ENCODE measurements around the gene GNAI3.

GNAI3 gene

GRCh38 chr1:109623601-109624161, 75.3 kb downstream of the GNAI3 start:
- no peaks in the 10 kb centered on the region for H3K9me3 ChIP-seq (ENCODE audit: control insufficient read depth, insufficient read depth, low read length)
- H3K36me3 ChIP-seq (ENCODE audit: control insufficient read depth, insufficient read depth, low read length): peaks cover 11% of the 10 kb centered on the region
- peaks cover 2% of the 10 kb centered on the region; the same call in 1 of the 2 replicates for H3K4me1 ChIP-seq (ENCODE audit: control insufficient read depth, insufficient read depth, low read length)
- H3K27me3 ChIP-seq (ENCODE audit: control insufficient read depth, insufficient read depth, low read length): no peaks in the 10 kb centered on the region
- no peak for DNase-seq (ENCODE audit: low read depth, low spot score)
- no peak overlapping the region for H3K4me3 ChIP-seq (ENCODE audit: low read length)
- whole genome bisulfite sequencing (ENCODE audit: insufficient coverage, insufficient read length): no CpG with 5 or more reads among the region's 11 CpGs
- H3K27ac ChIP-seq (ENCODE audit: low read length): no peak overlapping the region

- Histone ChIP-seq H3K9me3 (ENCODE audit: control insufficient read depth, insufficient read depth, low read length) (no peaks in the 10 kb centered on the region), H3K4me3 (ENCODE audit: low read length) (no peak overlapping the region), H3K27ac (ENCODE audit: low read length) (no peak overlapping the region), H3K4me1 (ENCODE audit: control insufficient read depth, insufficient read depth, low read length) (peaks cover 2% of the 10 kb centered on the region; the same call in 1 of the 2 replicates), H3K36me3 (ENCODE audit: control insufficient read depth, insufficient read depth, low read length) (peaks cover 18% of the 10 kb centered on the region), H3K27me3 (ENCODE audit: control insufficient read depth, insufficient read depth, low read length) (no peaks in the 10 kb centered on the region)
- no peak for DNase-seq (ENCODE audit: low read depth, low spot score)
- WGBS (ENCODE audit: insufficient coverage, insufficient read length): no CpG with 5 or more reads among the region's 17 CpGs
Observed at GRCh38 chr1:109624201-109625010, 76.0 kb downstream of the GNAI3 start.

GRCh38 chr1:109625176-109625575, 76.8 kb downstream of the GNAI3 start:
- DNase-seq (ENCODE audit: low read depth, low spot score): no peak
- no peak overlapping the region for H3K27ac ChIP-seq (ENCODE audit: low read length)
- H3K4me3 ChIP-seq (ENCODE audit: low read length): no peak overlapping the region
- WGBS (ENCODE audit: insufficient coverage, insufficient read length): no CpG with 5 or more reads among the region's 16 CpGs
- H3K36me3 ChIP-seq (ENCODE audit: control insufficient read depth, insufficient read depth, low read length): peaks cover 20% of the 10 kb centered on the region
- H3K4me1 ChIP-seq (ENCODE audit: control insufficient read depth, insufficient read depth, low read length): peaks cover 2% of the 10 kb centered on the region
- no peaks in the 10 kb centered on the region for H3K9me3 ChIP-seq (ENCODE audit: control insufficient read depth, insufficient read depth, low read length)
- H3K27me3 ChIP-seq (ENCODE audit: control insufficient read depth, insufficient read depth, low read length): no peaks in the 10 kb centered on the region

GRCh38 chr1:109625601-109626560, 77.5 kb downstream of the GNAI3 start:
- Histone ChIP-seq H3K4me3 (ENCODE audit: low read length) (no peak overlapping the region), H3K9me3 (ENCODE audit: control insufficient read depth, insufficient read depth, low read length) (no peaks in the 10 kb centered on the region), H3K36me3 (ENCODE audit: control insufficient read depth, insufficient read depth, low read length) (peaks cover 20% of the 10 kb centered on the region), H3K27me3 (ENCODE audit: control insufficient read depth, insufficient read depth, low read length) (no peaks in the 10 kb centered on the region), H3K4me1 (ENCODE audit: control insufficient read depth, insufficient read depth, low read length) (peaks cover 4% of the 10 kb centered on the region), H3K27ac (ENCODE audit: low read length) (no peak overlapping the region)
- WGBS (ENCODE audit: insufficient coverage, insufficient read length): no CpG with 5 or more reads among the region's 32 CpGs
- no peak for DNase-seq (ENCODE audit: low read depth, low spot score)

- no CpG with 5 or more reads among the region's 21 CpGs for WGBS (ENCODE audit: insufficient coverage, insufficient read length)
- Histone ChIP-seq H3K27me3 (ENCODE audit: control insufficient read depth, insufficient read depth, low read length) (no peaks in the 10 kb centered on the region), H3K4me1 (ENCODE audit: control insufficient read depth, insufficient read depth, low read length) (peaks cover 2% of the 10 kb centered on the region; the same call in 1 of the 2 replicates), H3K4me3 (ENCODE audit: low read length) (no peak overlapping the region), H3K27ac (ENCODE audit: low read length) (no peak overlapping the region), H3K9me3 (ENCODE audit: control insufficient read depth, insufficient read depth, low read length) (no peaks in the 10 kb centered on the region), H3K36me3 (ENCODE audit: control insufficient read depth, insufficient read depth, low read length) (peaks cover 20% of the 10 kb centered on the region)
- no peak for DNase-seq (ENCODE audit: low read depth, low spot score)
Observed at GRCh38 chr1:109626682-109627408, 78.4 kb downstream of the GNAI3 start.

- WGBS (ENCODE audit: insufficient coverage, insufficient read length): no CpG with 5 or more reads among the region's 23 CpGs
- peaks cover 20% of the 10 kb centered on the region for H3K36me3 ChIP-seq (ENCODE audit: control insufficient read depth, insufficient read depth, low read length)
Observed at GRCh38 chr1:109627692-109628399, 79.4 kb downstream of the GNAI3 start.

GRCh38 chr1:109628540-109629321, 80.3 kb downstream of the GNAI3 start:
- H3K9me3 ChIP-seq (ENCODE audit: control insufficient read depth, insufficient read depth, low read length): no peaks in the 10 kb centered on the region
- peaks cover 20% of the 10 kb centered on the region for H3K36me3 ChIP-seq (ENCODE audit: control insufficient read depth, insufficient read depth, low read length)
- H3K27me3 ChIP-seq (ENCODE audit: control insufficient read depth, insufficient read depth, low read length): no peaks in the 10 kb centered on the region
- WGBS (ENCODE audit: insufficient coverage, insufficient read length): no CpG with 5 or more reads among the region's 23 CpGs
- H3K27ac ChIP-seq (ENCODE audit: low read length): no peak overlapping the region
- DNase-seq (ENCODE audit: low read depth, low spot score): no peak
- H3K4me1 ChIP-seq (ENCODE audit: control insufficient read depth, insufficient read depth, low read length): peaks cover 2% of the 10 kb centered on the region; the same call in 1 of the 2 replicates
- H3K4me3 ChIP-seq (ENCODE audit: low read length): no peak overlapping the region

More at GRCh38 chr1:109627692-109628399, 79.4 kb downstream of the GNAI3 start:
- no peaks in the 10 kb centered on the region for H3K27me3 ChIP-seq (ENCODE audit: control insufficient read depth, insufficient read depth, low read length)
- no peak overlapping the region for H3K27ac ChIP-seq (ENCODE audit: low read length)
- no peak for DNase-seq (ENCODE audit: low read depth, low spot score)
- peaks cover 2% of the 10 kb centered on the region; the same call in 1 of the 2 replicates for H3K4me1 ChIP-seq (ENCODE audit: control insufficient read depth, insufficient read depth, low read length)
- no peaks in the 10 kb centered on the region for H3K9me3 ChIP-seq (ENCODE audit: control insufficient read depth, insufficient read depth, low read length)
- H3K4me3 ChIP-seq (ENCODE audit: low read length): no peak overlapping the region

GRCh38 chr1:109629372-109630030, 81.1 kb downstream of the GNAI3 start:
- H3K36me3 ChIP-seq (ENCODE audit: control insufficient read depth, insufficient read depth, low read length): peaks cover 20% of the 10 kb centered on the region

More at GRCh38 chr1:109629372-109630030, 81.1 kb downstream of the GNAI3 start:
- no peak overlapping the region for H3K27ac ChIP-seq (ENCODE audit: low read length)
- peaks cover 2% of the 10 kb centered on the region; the same call in 1 of the 2 replicates for H3K4me1 ChIP-seq (ENCODE audit: control insufficient read depth, insufficient read depth, low read length)
- H3K27me3 ChIP-seq (ENCODE audit: control insufficient read depth, insufficient read depth, low read length): no peaks in the 10 kb centered on the region
- H3K9me3 ChIP-seq (ENCODE audit: control insufficient read depth, insufficient read depth, low read length): no peaks in the 10 kb centered on the region
- WGBS (ENCODE audit: insufficient coverage, insufficient read length): no CpG with 5 or more reads among the region's 10 CpGs
- no peak for DNase-seq (ENCODE audit: low read depth, low spot score)
- no peak overlapping the region for H3K4me3 ChIP-seq (ENCODE audit: low read length)
